Measurements from ENCODE around the gene SMAD3.

Gene SMAD3

GRCh38 chr15:67070892-67071664, 5.7 kb downstream of the SMAD3 start:
- H4K20me1 ChIP-seq (ENCODE audit: insufficient read depth, low read length) = peaks cover 3% of the 10 kb centered on the region
- no peaks in the 10 kb centered on the region for H3K36me3 ChIP-seq (ENCODE audit: insufficient read depth, low read length)
- peaks cover 7% of the 10 kb centered on the region for H3K4me1 ChIP-seq (ENCODE audit: insufficient read depth, low read length)
- H3K4me3 ChIP-seq (ENCODE audit: low read depth in 1 of 2, low read length in 2 of 2) = no peak overlapping the region
- no peak overlapping the region for H3K9ac ChIP-seq (ENCODE audit: low read depth, low read length)
- no peak overlapping the region for H3K27ac ChIP-seq (ENCODE audit: low read length)
- H2AFZ ChIP-seq (ENCODE audit: low read depth, low read length) = no peak overlapping the region
- H3K79me2 ChIP-seq (ENCODE audit: insufficient read depth, low read length) = no peaks in the 10 kb centered on the region
- no peak for DNase-seq
- TF ChIP-seq, protein P1, sequence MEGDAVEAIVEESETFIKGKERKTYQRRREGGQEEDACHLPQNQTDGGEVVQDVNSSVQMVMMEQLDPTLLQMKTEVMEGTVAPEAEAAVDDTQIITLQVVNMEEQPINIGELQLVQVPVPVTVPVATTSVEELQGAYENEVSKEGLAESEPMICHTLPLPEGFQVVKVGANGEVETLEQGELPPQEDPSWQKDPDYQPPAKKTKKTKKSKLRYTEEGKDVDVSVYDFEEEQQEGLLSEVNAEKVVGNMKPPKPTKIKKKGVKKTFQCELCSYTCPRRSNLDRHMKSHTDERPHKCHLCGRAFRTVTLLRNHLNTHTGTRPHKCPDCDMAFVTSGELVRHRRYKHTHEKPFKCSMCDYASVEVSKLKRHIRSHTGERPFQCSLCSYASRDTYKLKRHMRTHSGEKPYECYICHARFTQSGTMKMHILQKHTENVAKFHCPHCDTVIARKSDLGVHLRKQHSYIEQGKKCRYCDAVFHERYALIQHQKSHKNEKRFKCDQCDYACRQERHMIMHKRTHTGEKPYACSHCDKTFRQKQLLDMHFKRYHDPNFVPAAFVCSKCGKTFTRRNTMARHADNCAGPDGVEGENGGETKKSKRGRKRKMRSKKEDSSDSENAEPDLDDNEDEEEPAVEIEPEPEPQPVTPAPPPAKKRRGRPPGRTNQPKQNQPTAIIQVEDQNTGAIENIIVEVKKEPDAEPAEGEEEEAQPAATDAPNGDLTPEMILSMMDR (IDR thresholded peaks at IDR 0.05; ENCODE audit: borderline replicate concordance, extremely low read depth, low read length, poor library complexity, severe bottlenecking) = no peak
- no peak for TF ChIP-seq EZH2 (IDR thresholded peaks at IDR 0.05; ENCODE audit: borderline replicate concordance, low read depth, low read length, severe bottlenecking)
- no peak for ATAC-seq (ENCODE audit: insufficient read depth, low read depth)
- no peaks in the 10 kb centered on the region for H3K9me3 ChIP-seq (ENCODE audit: insufficient read depth, low read length, severe bottlenecking)
- peaks cover 37% of the 10 kb centered on the region for H3K27me3 ChIP-seq (ENCODE audit: insufficient read depth, low read length, poor library complexity)
- H3K4me2 ChIP-seq (ENCODE audit: insufficient read depth, low read length) = no peak overlapping the region

DNA sequence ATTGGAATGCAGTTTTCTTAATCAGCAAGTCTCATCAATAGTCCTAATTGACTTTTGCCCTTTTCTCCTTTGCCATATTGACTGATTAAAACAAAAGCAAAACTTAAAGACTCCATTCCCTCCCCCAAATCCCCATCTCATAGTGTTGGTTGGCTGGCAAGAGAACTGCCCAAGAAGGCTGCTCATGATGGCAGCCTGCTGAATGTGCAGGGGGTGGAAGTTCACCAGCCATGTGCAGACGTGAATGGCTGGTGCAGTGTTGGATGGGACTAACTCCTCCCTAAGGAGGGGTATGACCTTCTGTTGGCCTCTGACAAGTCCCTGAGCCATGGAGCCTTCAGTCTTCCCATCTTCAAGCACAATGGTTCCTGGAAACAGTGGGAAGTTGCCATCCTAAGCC, 7.0 kb downstream of the SMAD3 start:
- H2AFZ ChIP-seq (ENCODE audit: low read depth, low read length) = no peak overlapping the region
- TF ChIP-seq, protein P1 (IDR thresholded peaks at IDR 0.05; ENCODE audit: borderline replicate concordance, extremely low read depth, low read length, poor library complexity, severe bottlenecking) = no peak
- TF ChIP-seq EZH2 (IDR thresholded peaks at IDR 0.05; ENCODE audit: borderline replicate concordance, low read depth, low read length, severe bottlenecking) = no peak
- H3K27me3 ChIP-seq (ENCODE audit: insufficient read depth, low read length, poor library complexity) = peaks cover 23% of the 10 kb centered on the region
- H3K36me3 ChIP-seq (ENCODE audit: insufficient read depth, low read length) = no peaks in the 10 kb centered on the region
- H3K9ac ChIP-seq (ENCODE audit: low read depth, low read length) = no peak overlapping the region
- no peak overlapping the region for H3K4me3 ChIP-seq (ENCODE audit: low read depth in 1 of 2, low read length in 2 of 2)
- no peak for DNase-seq
- H3K4me2 ChIP-seq (ENCODE audit: insufficient read depth, low read length) = no peak overlapping the region
- no peaks in the 10 kb centered on the region for H3K9me3 ChIP-seq (ENCODE audit: insufficient read depth, low read length, severe bottlenecking)
- no peaks in the 10 kb centered on the region for H3K79me2 ChIP-seq (ENCODE audit: insufficient read depth, low read length)
- no peaks in the 10 kb centered on the region for H3K4me1 ChIP-seq (ENCODE audit: insufficient read depth, low read length)
- ATAC-seq (ENCODE audit: insufficient read depth, low read depth) = no peak
- no peak overlapping the region for H3K27ac ChIP-seq (ENCODE audit: low read length)
- no peaks in the 10 kb centered on the region for H4K20me1 ChIP-seq (ENCODE audit: insufficient read depth, low read length)

GRCh38 chr15:67072958-67073357, 7.6 kb downstream of the SMAD3 start:
- Histone ChIP-seq H2AFZ (ENCODE audit: low read depth, low read length) (no peak overlapping the region), H3K36me3 (ENCODE audit: insufficient read depth, low read length) (no peaks in the 10 kb centered on the region), H3K27ac (ENCODE audit: low read length) (no peak overlapping the region), H4K20me1 (ENCODE audit: insufficient read depth, low read length) (no peaks in the 10 kb centered on the region), H3K4me1 (ENCODE audit: insufficient read depth, low read length) (no peaks in the 10 kb centered on the region), H3K4me2 (ENCODE audit: insufficient read depth, low read length) (no peak overlapping the region), H3K9ac (ENCODE audit: low read depth, low read length) (no peak overlapping the region), H3K27me3 (ENCODE audit: insufficient read depth, low read length, poor library complexity) (peaks cover 18% of the 10 kb centered on the region), H3K9me3 (ENCODE audit: insufficient read depth, low read length, severe bottlenecking) (no peaks in the 10 kb centered on the region), H3K79me2 (ENCODE audit: insufficient read depth, low read length) (no peaks in the 10 kb centered on the region), H3K4me3 (ENCODE audit: low read depth in 1 of 2, low read length in 2 of 2) (no peak overlapping the region)
- DNase-seq = no peak
- ATAC-seq (ENCODE audit: insufficient read depth, low read depth) = no peak
- TF ChIP-seq, protein P1 (IDR thresholded peaks at IDR 0.05; ENCODE audit: borderline replicate concordance, extremely low read depth, low read length, poor library complexity, severe bottlenecking) = no peak
- TF ChIP-seq EZH2 (IDR thresholded peaks at IDR 0.05; ENCODE audit: borderline replicate concordance, low read depth, low read length, severe bottlenecking) = no peak
